CD4-positive, alpha-beta T cell (primary cell): ENCODE measurements around the gene C11orf97. TPM values are rescaled to one million over a fixed set of nuclear protein-coding genes. Genes with fewer than 3 reads are reported as not detected.

Experiments used
- ATAC-seq: fragments of 200-7000 bp; cut with Tn5 transposase; one replicate; pipeline ENCODE4 v1.10.0; 2022; ENCODE audit warnings: mild to moderate bottlenecking; ENCODE audit not compliant: poor library complexity
- CTCF ChIA-PET: fragments of 350-600 bp; sonication (Branson Sonifier 250); formaldehyde crosslinking; loops from one replicate; lab custom pipeline; 2021; ENCODE audit warnings: antibody characterized with exemption, inconsistent platforms; lab: Charles Lee
- POLR2A ChIA-PET: fragments of 350-600 bp; sonication (Branson Sonifier 250); formaldehyde crosslinking; loops from one replicate; lab custom pipeline; 2021; ENCODE audit warnings: antibody characterized with exemption, inconsistent platforms; lab: Charles Lee
- DNase-seq, 14 experiments: peaks; one replicate each; pipeline ENCODE4 v3.0.0-alpha.2; 2013 to 2020; ENCODE audit warnings: mixed read lengths in 2 of 14
- H3K27ac ChIP-seq, 2 donors: one replicate each; pipeline versions ENCODE4 v1.5.1 to v1.7.0; 2013; ENCODE audit warnings: low read length in 2 of 2, low read depth in 1 of 2, mild to moderate bottlenecking in 1 of 2
- H3K27me3 ChIP-seq, 2 experiments: 1 replicate in 1 of 2; 2 replicates in 1 of 2; pipeline versions ENCODE4 v1.6.1 to v1.7.0; 2013; ENCODE audit warnings: low read length in 2 of 2, control low read depth in 1 of 2, mild to moderate bottlenecking in 1 of 2, moderate library complexity in 1 of 2; ENCODE audit not compliant: insufficient read depth in 2 of 2, control insufficient read depth in 1 of 2
- H3K36me3 ChIP-seq: one replicate; pipeline ENCODE4 v1.6.1; 2013; ENCODE audit warnings: low read length, control low read depth; ENCODE audit not compliant: insufficient read depth
- H3K4me1 ChIP-seq: one replicate; pipeline ENCODE4 v1.6.1; 2013; ENCODE audit warnings: low read length, control low read depth; ENCODE audit not compliant: insufficient read depth
- H3K4me3 ChIP-seq: one replicate; pipeline ENCODE4 v1.5.1; 2013; ENCODE audit warnings: mild to moderate bottlenecking, low read length, moderate library complexity
- H3K9me3 ChIP-seq, 2 experiments: 1 replicate in 1 of 2; 2 replicates in 1 of 2; pipeline versions ENCODE4 v1.6.1 to v1.7.0; 2013; ENCODE audit warnings: low read length in 2 of 2, mild to moderate bottlenecking in 2 of 2, control low read depth in 1 of 2, moderate library complexity in 1 of 2; ENCODE audit not compliant: control insufficient read depth in 1 of 2, insufficient read depth in 1 of 2
- H3K27ac Mint-ChIP-seq: one replicate; pipeline ENCODE4 v1.8.0; 2020; ENCODE audit warnings: mixed read lengths
- H3K27me3 Mint-ChIP-seq: one replicate; pipeline ENCODE4 v1.8.0; 2021; ENCODE audit warnings: mixed read lengths
- H3K36me3 Mint-ChIP-seq: one replicate; pipeline ENCODE4 v1.8.0; 2021; ENCODE audit warnings: low read depth, mixed read lengths
- H3K4me1 Mint-ChIP-seq: one replicate; pipeline ENCODE4 v1.8.0; 2021; ENCODE audit warnings: low read depth, mixed read lengths
- H3K4me3 Mint-ChIP-seq: one replicate; pipeline ENCODE4 v1.8.0; 2020; ENCODE audit warnings: mild to moderate bottlenecking, mixed read lengths
- H3K9me3 Mint-ChIP-seq: one replicate; pipeline ENCODE4 v1.8.0; 2020; ENCODE audit warnings: mixed read lengths
- intact Hi-C, 2 experiments: fragments of 100-400 bp; cut with DNase I in 1 of 2; cut with micrococcal nuclease in 1 of 2; formaldehyde crosslinking; loops; one replicate each; pipeline versions ENCODE4 v1.15.1 to v1.9.0; 2023 to 2025; cut with DNase I, micrococcal nuclease
- total RNA-seq, 174 experiments: library from RNA in 2 of 174; stranded (reverse) in 2 of 174; gene quantifications; one replicate each; pipeline ENCODE4 v1.2.3 and lab custom pipeline; 2021 to 2026
- TF ChIP-seq, protein P1 (sequence below): fragments of 200-600 bp; IDR thresholded peaks from one replicate; pipeline ENCODE4 v1.8.0; 2022; ENCODE audit warnings: antibody characterized with exemption, mild to moderate bottlenecking

Gene C11orf97
- total RNA-seq, 2 experiments from 2014 or later: not detected

DNA sequence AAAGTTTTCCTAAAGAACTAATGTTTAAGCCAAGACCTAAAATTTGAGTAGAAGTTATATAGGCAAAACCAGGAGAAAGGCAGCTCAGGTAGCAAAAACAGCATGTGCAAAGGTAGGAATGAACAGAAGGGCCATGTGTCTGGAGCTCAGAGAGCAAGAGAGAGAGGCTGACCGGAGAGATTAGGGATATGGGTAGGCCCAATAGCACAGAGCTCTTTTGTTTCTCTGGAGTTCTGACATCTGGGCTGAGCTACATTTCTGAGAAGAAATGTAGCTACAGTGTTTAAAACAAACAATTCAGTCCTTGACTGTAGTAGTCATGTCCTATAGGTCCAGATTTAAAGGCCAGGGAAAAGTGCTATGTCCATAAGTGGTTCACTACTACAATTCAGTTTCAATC, 4.5 kb downstream of the C11orf97 start:
- Mint-ChIP-seq H3K36me3 (no peaks in the 10 kb centered on the region), H3K4me1 (peaks cover 18% of the 10 kb centered on the region)

DNA sequence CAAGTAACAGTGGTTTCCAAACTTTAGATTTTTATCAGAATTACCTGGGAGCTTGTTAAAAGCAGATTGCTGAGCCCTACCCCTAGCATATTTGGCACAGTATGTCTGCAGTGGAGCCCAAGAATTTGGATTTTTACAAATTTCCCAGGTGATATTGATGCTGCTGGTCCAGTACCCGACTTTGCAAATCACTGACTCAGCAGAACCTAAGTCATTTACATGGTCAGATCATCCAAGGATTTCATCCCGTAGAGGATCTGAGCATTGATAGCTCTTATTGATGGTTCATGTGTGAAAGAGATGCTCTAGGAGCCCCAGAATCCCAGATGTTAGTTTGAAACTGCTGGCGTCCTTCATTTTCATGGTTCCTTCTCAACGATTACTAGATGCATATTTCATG, 6.0 kb downstream of the C11orf97 start:
- H3K9me3 Mint-ChIP-seq: no peaks in the 10 kb centered on the region
- no peak overlapping the region for H3K4me3 Mint-ChIP-seq
- Histone ChIP-seq H3K27me3 (peaks cover 4 to 8% of the 10 kb centered on the region in 2 experiments), H3K9me3 (no peaks in the 10 kb centered on the region), H3K4me1 (no peaks in the 10 kb centered on the region), H3K4me3 (no peak overlapping the region), H3K36me3 (no peaks in the 10 kb centered on the region), H3K27ac (no peak overlapping the region)
- peaks cover 23% of the 10 kb centered on the region for H3K27me3 Mint-ChIP-seq
- CTCF ChIA-PET: interaction anchor here (0.9 to 1.4 kb wide), 2 partner anchors 7 to 37 kb away, joined by 3 to 4 read pairs; no protein-coding TSS in a partner anchor
- no peak for DNase-seq
- H3K36me3 Mint-ChIP-seq: no peaks in the 10 kb centered on the region
- peaks cover 2% of the 10 kb centered on the region for H3K4me1 Mint-ChIP-seq
- no peak for ATAC-seq
- TF ChIP-seq, protein P1, sequence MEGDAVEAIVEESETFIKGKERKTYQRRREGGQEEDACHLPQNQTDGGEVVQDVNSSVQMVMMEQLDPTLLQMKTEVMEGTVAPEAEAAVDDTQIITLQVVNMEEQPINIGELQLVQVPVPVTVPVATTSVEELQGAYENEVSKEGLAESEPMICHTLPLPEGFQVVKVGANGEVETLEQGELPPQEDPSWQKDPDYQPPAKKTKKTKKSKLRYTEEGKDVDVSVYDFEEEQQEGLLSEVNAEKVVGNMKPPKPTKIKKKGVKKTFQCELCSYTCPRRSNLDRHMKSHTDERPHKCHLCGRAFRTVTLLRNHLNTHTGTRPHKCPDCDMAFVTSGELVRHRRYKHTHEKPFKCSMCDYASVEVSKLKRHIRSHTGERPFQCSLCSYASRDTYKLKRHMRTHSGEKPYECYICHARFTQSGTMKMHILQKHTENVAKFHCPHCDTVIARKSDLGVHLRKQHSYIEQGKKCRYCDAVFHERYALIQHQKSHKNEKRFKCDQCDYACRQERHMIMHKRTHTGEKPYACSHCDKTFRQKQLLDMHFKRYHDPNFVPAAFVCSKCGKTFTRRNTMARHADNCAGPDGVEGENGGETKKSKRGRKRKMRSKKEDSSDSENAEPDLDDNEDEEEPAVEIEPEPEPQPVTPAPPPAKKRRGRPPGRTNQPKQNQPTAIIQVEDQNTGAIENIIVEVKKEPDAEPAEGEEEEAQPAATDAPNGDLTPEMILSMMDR: no peak
- POLR2A ChIA-PET: no interaction called here
- no peak overlapping the region for H3K27ac Mint-ChIP-seq
- intact Hi-C loops: loop anchor here (2.0 to 10.0 kb wide), 5 partner anchors 379 to 1909 kb away; partner anchors contain the start of gene CEP57 (in 1 of the 2)

More for the DNA sequence above, 4.5 kb downstream of the C11orf97 start:
- no peak overlapping the region for H3K4me3 ChIP-seq
- intact Hi-C loops: loop anchor here (1.0 to 10.0 kb wide), 4 partner anchors 45 to 1911 kb away; partner anchors contain the start of gene CEP57 (in 1 of the 2)
- Mint-ChIP-seq H3K27ac (no peak overlapping the region), H3K4me3 (no peak overlapping the region), H3K27me3 (peaks cover 34% of the 10 kb centered on the region), H3K9me3 (no peaks in the 10 kb centered on the region)
- H3K9me3 ChIP-seq: no peaks in the 10 kb centered on the region
- peaks cover 10% of the 10 kb centered on the region for H3K4me1 ChIP-seq
- TF ChIP-seq, protein P1: no peak
- H3K36me3 ChIP-seq: no peaks in the 10 kb centered on the region
- H3K27me3 ChIP-seq: peaks cover 6 to 8% of the 10 kb centered on the region in 2 experiments
- CTCF ChIA-PET: interaction anchor here (0.9 kb wide), 1 partner anchor 12 kb away, joined by 3 read pairs; no protein-coding TSS in a partner anchor
- ATAC-seq: no peak
- H3K27ac ChIP-seq: no peak overlapping the region
- no peak for DNase-seq
- POLR2A ChIA-PET: no interaction called here

DNA sequence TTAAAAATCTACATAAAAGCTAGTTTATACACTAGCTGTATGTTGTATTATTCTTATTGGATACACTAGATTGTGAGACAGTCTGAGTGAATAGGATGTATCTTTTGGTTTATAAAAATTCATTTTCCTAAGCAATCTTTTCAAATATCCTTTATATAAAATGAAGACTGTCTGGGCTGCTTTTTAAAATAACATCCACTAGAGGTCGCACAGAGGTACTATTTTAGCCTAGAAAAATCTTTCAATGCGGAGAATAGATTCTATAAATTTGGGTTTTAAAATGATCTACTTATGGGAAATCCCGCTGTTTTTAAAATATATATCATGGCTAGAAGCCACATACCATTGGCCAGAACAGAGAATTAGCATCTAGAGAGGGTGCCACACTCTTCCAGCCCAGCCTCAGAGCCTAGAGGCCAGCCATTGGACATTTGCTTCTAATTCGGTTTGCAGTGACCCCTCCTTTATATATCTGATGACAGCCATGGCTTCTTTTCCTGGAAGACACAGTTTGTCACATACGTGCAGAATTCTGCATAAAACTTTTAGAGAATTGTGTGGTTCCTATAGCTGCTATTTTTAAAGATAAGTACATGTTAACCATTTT, 7.3 kb downstream of the C11orf97 start:
- ChIA-PET CTCF (interaction anchor here (1.2 to 1.4 kb wide), 3 partner anchors 9 to 83 kb away, joined by 3 to 4 read pairs (median 4); no protein-coding TSS in a partner anchor), POLR2A (no interaction called here)
- no peak overlapping the region for H3K4me3 ChIP-seq
- H3K36me3 ChIP-seq: no peaks in the 10 kb centered on the region
- H3K27ac ChIP-seq: no peak overlapping the region
- no peaks in the 10 kb centered on the region for H3K4me1 ChIP-seq
- H3K27me3 ChIP-seq: peaks cover 3 to 8% of the 10 kb centered on the region in 2 experiments
- intact Hi-C loops: loop anchor here (1.0 to 10.0 kb wide), 7 partner anchors 84 to 1908 kb away; partner anchors contain the start of gene CEP57 (in 1 of the 2)
- peaks cover 31% of the 10 kb centered on the region for H3K27me3 Mint-ChIP-seq
- ATAC-seq: peak; percentile 44
- no peak overlapping the region for H3K27ac Mint-ChIP-seq
- no peak overlapping the region for H3K4me3 Mint-ChIP-seq
- no peaks in the 10 kb centered on the region for H3K4me1 Mint-ChIP-seq
- no peaks in the 10 kb centered on the region for H3K9me3 ChIP-seq
- TF ChIP-seq, protein P1: peak; percentile 86
- no peaks in the 10 kb centered on the region for H3K9me3 Mint-ChIP-seq
- H3K36me3 Mint-ChIP-seq: no peaks in the 10 kb centered on the region
- DNase-seq: peak in 4 of 14 experiments; percentile 24 to 61 (median 50)
